Stimulated activated naive CD8-positive, alpha-beta T cell treated with anti-CD3 and anti-CD28 coated beads, Interleukin-15, Interleukin-2, amounts not matched to agents 100 ng/mL and 50 ng/mL, for 24 hours (primary cell): Measurements from ENCODE around the gene IPMK.

Experiments
- H3K27ac Mint-ChIP-seq: one replicate; pipeline ENCODE4 v1.8.0; 2021; ENCODE audit warnings: mild to moderate bottlenecking, mixed read lengths
- H3K27me3 Mint-ChIP-seq: one replicate; pipeline ENCODE4 v1.8.0; 2021; ENCODE audit warnings: mixed read lengths
- H3K36me3 Mint-ChIP-seq: one replicate; pipeline ENCODE4 v1.8.0; 2021; ENCODE audit warnings: low read depth, mixed read lengths
- H3K4me1 Mint-ChIP-seq: one replicate; pipeline ENCODE4 v1.8.0; 2021; ENCODE audit warnings: low read depth, mixed read lengths
- H3K4me3 Mint-ChIP-seq: one replicate; pipeline ENCODE4 v1.8.0; 2021; ENCODE audit warnings: mild to moderate bottlenecking, mixed read lengths
- H3K9me3 Mint-ChIP-seq: one replicate; pipeline ENCODE4 v1.8.0; 2021; ENCODE audit warnings: mixed read lengths

The IPMK gene

DNA sequence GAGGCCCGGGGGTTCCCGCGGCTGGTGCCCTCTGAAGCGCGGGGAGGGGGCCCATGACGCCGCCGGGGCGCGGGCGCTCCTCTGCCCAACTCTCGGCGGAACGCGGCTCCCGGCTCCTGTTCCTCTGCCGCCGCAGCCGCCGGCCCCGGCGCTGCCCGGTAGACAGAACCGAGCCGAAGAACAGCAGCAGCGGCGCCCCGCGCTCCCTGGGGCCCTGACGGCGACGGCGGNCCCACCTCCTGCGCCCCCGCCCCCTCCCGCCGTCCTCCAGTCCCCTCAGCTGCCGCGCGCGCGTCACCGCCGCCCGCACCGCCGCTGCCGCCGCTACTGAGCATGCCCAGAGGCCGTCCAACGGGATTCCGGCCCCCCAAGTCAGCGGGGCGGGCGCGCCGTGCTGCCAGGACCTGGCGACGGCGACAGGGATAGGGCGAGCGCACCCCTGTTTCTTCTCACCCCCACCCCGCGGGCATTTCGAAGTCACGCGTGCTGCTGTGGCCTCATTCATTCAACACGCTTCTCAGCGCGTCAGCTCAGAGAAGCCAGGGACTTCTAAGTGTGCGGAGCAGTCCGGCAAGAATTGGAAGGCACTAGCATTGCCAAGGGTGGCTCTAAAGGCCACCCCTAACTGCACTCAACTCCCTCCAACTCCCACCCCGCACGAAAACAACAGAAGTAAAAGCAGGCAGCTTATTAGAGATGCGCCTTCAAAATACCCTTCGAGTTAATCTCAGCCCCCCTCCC, at the start of gene IPMK:
TSS of gene IPMK (minus strand) at position 182 of the 741 bp plus-strand sequence. CDS start 283 bp downstream, outside the sequence.
- Mint-ChIP-seq H3K36me3 (peaks cover 6% of the 10 kb centered on the region), H3K4me1 (peaks cover 52% of the 10 kb centered on the region), H3K4me3 (peak within 1 kb of the TSS; percentile 98), H3K27ac (peak within 1 kb of the TSS; percentile 93), H3K27me3 (no peaks in the 10 kb centered on the region), H3K9me3 (no peaks in the 10 kb centered on the region)

DNA sequence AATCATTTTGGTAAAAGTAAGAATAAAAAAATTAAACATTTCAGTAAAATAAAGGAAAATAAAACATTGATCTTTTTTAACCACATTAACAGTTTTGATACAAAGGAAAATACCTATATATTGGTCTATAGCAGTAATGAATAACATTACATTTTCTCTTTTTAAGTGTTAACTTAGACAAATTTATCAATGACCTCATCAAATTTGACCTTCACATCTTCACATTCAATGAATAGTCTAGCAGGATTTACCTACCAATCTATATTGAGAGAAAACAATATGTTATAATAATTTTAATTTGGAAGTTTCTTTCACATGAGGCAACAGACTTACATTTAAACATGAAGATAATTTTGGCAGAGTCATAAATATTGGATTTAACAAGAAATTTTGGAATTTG, 49.2 kb upstream of the IPMK start:
- no peak overlapping the region for H3K27ac Mint-ChIP-seq
- no peaks in the 10 kb centered on the region for H3K9me3 Mint-ChIP-seq
- no peaks in the 10 kb centered on the region for H3K4me1 Mint-ChIP-seq
- H3K27me3 Mint-ChIP-seq: no peaks in the 10 kb centered on the region
- no peak overlapping the region for H3K4me3 Mint-ChIP-seq
- no peaks in the 10 kb centered on the region for H3K36me3 Mint-ChIP-seq

GRCh38 chr10:58311026-58311425, 43.3 kb upstream of the IPMK start:
- Mint-ChIP-seq H3K9me3 (no peaks in the 10 kb centered on the region), H3K27ac (no peak overlapping the region), H3K27me3 (peaks cover 25% of the 10 kb centered on the region), H3K4me1 (no peaks in the 10 kb centered on the region), H3K36me3 (no peaks in the 10 kb centered on the region), H3K4me3 (no peak overlapping the region)

DNA sequence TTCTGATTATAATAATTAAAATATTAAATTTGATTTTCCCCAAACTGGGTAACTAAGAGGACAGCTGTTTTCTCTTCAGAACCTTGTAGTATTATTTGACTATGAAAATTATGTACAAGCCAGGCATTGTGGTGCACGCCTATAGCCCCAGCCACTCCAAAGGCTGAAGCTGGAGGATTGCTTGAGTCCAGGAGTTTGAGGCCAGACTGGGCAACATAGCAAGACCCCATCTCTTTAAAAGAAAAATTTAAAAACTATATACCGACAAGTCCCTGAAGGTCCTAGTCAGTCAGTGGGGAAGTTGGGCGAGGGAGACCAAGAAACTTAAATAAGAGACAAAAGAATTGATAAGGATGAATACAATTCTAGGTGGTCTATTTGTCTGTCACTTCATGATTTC, 40.0 kb upstream of the IPMK start:
- Mint-ChIP-seq H3K27me3 (peaks cover 35% of the 10 kb centered on the region), H3K9me3 (no peaks in the 10 kb centered on the region), H3K27ac (no peak overlapping the region), H3K4me3 (no peak overlapping the region), H3K4me1 (no peaks in the 10 kb centered on the region), H3K36me3 (no peaks in the 10 kb centered on the region)

DNA sequence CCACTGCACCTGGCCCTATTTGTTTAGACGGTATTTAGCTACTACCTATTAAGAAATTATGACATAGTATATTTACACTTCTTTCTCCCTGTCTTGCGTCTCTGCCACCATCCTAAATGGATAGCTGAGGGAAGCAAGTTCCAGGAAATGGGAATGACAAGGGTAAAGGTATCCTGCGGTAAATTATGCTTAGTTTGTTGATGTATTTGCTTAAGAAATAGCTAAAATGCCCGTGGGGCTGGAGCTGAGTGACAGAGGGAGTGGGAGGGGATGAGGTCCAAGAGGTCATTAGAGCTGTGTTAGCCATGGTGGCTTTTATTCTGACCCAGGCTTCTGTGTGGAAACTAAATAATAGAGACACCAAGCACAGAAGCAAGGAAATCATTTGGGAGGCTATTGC, 38.1 kb upstream of the IPMK start:
- Mint-ChIP-seq H3K27me3 (peaks cover 36% of the 10 kb centered on the region), H3K9me3 (no peaks in the 10 kb centered on the region), H3K4me3 (no peak overlapping the region), H3K27ac (no peak overlapping the region), H3K36me3 (no peaks in the 10 kb centered on the region), H3K4me1 (no peaks in the 10 kb centered on the region)

DNA sequence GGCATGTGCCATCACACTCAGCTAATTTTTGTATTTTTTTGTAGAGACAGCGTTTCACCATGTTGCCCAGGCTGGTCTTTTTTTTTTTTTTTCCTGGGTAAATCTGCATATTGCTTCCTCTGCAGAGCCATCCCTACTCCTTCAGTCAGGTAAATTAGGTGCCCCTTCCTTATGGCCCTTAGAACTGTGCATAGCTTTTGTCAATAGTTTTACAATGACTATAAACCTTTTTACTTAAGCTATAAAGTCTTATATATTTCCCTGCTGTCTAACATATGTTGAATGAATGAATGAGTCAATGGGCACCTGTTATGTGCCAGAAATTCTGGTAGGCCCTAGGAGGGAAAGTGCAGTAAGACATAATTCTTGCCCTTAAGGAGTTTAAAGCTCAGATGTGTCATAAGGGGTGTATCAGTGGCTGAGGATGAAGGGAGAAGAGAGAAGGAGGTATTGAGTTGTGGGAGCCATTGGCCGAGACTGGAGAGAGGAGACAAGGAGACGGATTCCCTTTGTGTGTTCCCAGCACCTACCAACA, 36.5 kb upstream of the IPMK start:
- H3K9me3 Mint-ChIP-seq: no peaks in the 10 kb centered on the region

GRCh38 chr10:58302254-58302653, 34.6 kb upstream of the IPMK start:
- H3K4me3 Mint-ChIP-seq: no peak overlapping the region
- H3K27me3 Mint-ChIP-seq: peaks cover 23% of the 10 kb centered on the region
- H3K27ac Mint-ChIP-seq: no peak overlapping the region
- no peaks in the 10 kb centered on the region for H3K9me3 Mint-ChIP-seq
- no peaks in the 10 kb centered on the region for H3K4me1 Mint-ChIP-seq
- no peaks in the 10 kb centered on the region for H3K36me3 Mint-ChIP-seq

More for the DNA sequence above, 36.5 kb upstream of the IPMK start:
- H3K4me3 Mint-ChIP-seq: no peak overlapping the region
- H3K36me3 Mint-ChIP-seq: no peaks in the 10 kb centered on the region
- H3K4me1 Mint-ChIP-seq: no peaks in the 10 kb centered on the region
- H3K27me3 Mint-ChIP-seq: peaks cover 29% of the 10 kb centered on the region
- no peak overlapping the region for H3K27ac Mint-ChIP-seq

DNA sequence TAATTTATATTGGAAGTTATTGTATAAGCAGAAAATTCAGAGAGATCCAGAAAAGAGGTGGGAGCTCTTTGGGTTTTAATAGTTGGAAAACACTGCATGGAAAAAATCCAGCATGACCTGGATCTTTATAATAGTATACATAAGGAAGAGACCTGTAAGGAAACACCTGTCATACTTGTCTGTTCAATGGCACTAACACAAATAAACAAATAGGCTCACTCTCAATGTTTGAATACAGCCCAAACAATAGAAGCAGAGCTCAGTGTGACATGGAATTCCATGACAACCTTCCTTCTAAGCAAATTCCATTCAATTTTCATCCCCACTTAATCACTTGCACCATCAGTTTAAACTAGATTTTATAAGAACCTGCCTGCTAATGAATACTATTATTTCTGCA, 33.0 kb upstream of the IPMK start:
- no peaks in the 10 kb centered on the region for H3K4me1 Mint-ChIP-seq
- H3K27me3 Mint-ChIP-seq: peaks cover 13% of the 10 kb centered on the region
- H3K36me3 Mint-ChIP-seq: no peaks in the 10 kb centered on the region
- no peak overlapping the region for H3K27ac Mint-ChIP-seq
- H3K9me3 Mint-ChIP-seq: no peaks in the 10 kb centered on the region
- no peak overlapping the region for H3K4me3 Mint-ChIP-seq

- no peaks in the 10 kb centered on the region for H3K4me1 Mint-ChIP-seq
- H3K9me3 Mint-ChIP-seq: no peaks in the 10 kb centered on the region
- H3K4me3 Mint-ChIP-seq: no peak overlapping the region
- H3K36me3 Mint-ChIP-seq: no peaks in the 10 kb centered on the region
- peaks cover 13% of the 10 kb centered on the region for H3K27me3 Mint-ChIP-seq
- no peak overlapping the region for H3K27ac Mint-ChIP-seq
Observed at GRCh38 chr10:58299580-58299979, 31.9 kb upstream of the IPMK start.

DNA sequence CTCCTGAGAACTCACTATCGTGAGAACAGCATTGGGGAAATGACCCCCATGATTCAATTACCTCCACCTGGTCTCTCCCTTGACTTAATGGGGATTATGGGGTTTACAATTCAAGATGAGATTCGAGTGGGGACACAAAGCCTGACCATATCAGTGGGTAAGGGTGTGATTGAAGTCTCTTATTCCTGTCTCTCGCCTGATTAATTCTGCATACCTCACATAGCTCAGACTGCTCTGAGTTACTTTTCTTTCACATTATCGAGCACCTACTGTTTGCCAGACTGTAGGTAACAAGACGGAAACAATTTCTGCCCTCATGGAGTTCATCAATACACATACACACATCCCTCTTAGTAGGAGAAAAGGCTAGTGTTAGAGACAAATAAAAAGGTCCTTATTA, 26.3 kb upstream of the IPMK start:
- peaks cover 10% of the 10 kb centered on the region for H3K36me3 Mint-ChIP-seq
- no peak overlapping the region for H3K4me3 Mint-ChIP-seq
- no peaks in the 10 kb centered on the region for H3K27me3 Mint-ChIP-seq
- H3K27ac Mint-ChIP-seq: no peak overlapping the region
- H3K4me1 Mint-ChIP-seq: no peaks in the 10 kb centered on the region
- H3K9me3 Mint-ChIP-seq: no peaks in the 10 kb centered on the region

- Mint-ChIP-seq H3K36me3 (peaks cover 15% of the 10 kb centered on the region), H3K4me3 (no peak overlapping the region), H3K4me1 (no peaks in the 10 kb centered on the region), H3K9me3 (no peaks in the 10 kb centered on the region), H3K27ac (no peak overlapping the region), H3K27me3 (no peaks in the 10 kb centered on the region)
Observed at GRCh38 chr10:58291538-58292174, 24.0 kb upstream of the IPMK start.

DNA sequence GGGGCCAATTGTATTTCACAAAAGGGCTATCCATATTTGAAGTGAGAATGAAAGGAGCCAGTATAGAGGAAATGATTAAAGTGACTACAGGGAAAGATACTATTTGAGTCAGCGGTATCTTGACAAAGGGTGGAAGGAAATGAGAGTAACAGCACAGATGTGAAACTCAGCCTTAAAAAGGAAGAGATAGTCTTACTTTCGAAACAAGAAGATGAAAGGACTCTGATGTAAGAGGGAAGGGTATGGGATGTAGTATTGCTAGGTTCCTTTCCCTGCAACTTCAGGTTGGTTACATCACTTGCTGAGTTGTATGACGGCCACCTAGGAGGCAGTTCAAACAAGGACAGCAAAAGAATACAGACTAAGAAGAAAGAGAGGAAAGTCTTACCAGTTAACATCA, 14.9 kb upstream of the IPMK start:
- Mint-ChIP-seq H3K27me3 (no peaks in the 10 kb centered on the region), H3K27ac (peak overlapping the region; percentile 90), H3K4me3 (peak overlapping the region; percentile 65), H3K36me3 (peaks cover 51% of the 10 kb centered on the region), H3K4me1 (peaks cover 42% of the 10 kb centered on the region), H3K9me3 (no peaks in the 10 kb centered on the region)

GRCh38 chr10:58281092-58281752, 13.5 kb upstream of the IPMK start:
- peaks cover 54% of the 10 kb centered on the region for H3K36me3 Mint-ChIP-seq
- no peaks in the 10 kb centered on the region for H3K9me3 Mint-ChIP-seq
- H3K27ac Mint-ChIP-seq: peak overlapping the region; percentile 66
- peaks cover 42% of the 10 kb centered on the region for H3K4me1 Mint-ChIP-seq
- H3K4me3 Mint-ChIP-seq: peak overlapping the region; percentile 2
- H3K27me3 Mint-ChIP-seq: no peaks in the 10 kb centered on the region

DNA sequence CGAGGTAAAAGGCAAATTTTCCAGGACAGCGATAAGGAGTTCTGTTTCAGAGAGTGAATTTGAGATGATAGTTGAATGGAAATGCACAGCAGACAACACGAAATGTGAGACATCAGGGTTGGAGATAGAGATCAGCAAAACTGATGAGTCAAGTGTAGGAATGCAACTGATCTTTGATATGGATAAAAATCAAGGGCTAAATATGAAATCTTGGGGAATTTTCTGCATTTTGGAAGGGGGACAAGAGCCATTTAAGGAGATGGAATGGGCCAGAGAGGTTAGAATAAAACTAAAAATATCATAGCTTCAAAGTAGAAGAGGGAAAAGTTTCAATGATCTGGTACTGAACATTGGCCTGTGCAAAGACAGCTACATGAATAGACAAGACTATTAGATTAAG, 12.8 kb upstream of the IPMK start:
- H3K4me3 Mint-ChIP-seq: no peak overlapping the region
- H3K27ac Mint-ChIP-seq: peak overlapping the region; percentile 66
- H3K27me3 Mint-ChIP-seq: no peaks in the 10 kb centered on the region
- H3K4me1 Mint-ChIP-seq: peaks cover 42% of the 10 kb centered on the region
- no peaks in the 10 kb centered on the region for H3K9me3 Mint-ChIP-seq
- H3K36me3 Mint-ChIP-seq: peaks cover 54% of the 10 kb centered on the region

- H3K27me3 Mint-ChIP-seq: no peaks in the 10 kb centered on the region
- H3K9me3 Mint-ChIP-seq: no peaks in the 10 kb centered on the region
- no peak overlapping the region for H3K4me3 Mint-ChIP-seq
- peaks cover 54% of the 10 kb centered on the region for H3K36me3 Mint-ChIP-seq
- peaks cover 42% of the 10 kb centered on the region for H3K4me1 Mint-ChIP-seq
- H3K27ac Mint-ChIP-seq: no peak overlapping the region
Observed at GRCh38 chr10:58278962-58279307, 11.2 kb upstream of the IPMK start.
